Measurements from ENCODE around the gene WWC2. TPM values are rescaled to one million over a fixed set of nuclear protein-coding genes. Genes with fewer than 3 reads are reported as not detected.
A peak's percentile ranks its signal among the peaks of the same experiment; 100 is the strongest.

WWC2 gene
- total RNA-seq, 6 experiments from 2014 or later = 86.3 to 114 (median 95.2) TPM

GRCh38 chr4:183096276-183096965 is 2.6 kb upstream of the WWC2 start:
- Mint-ChIP-seq H3K4me1 (ENCODE audit: low read depth) (peaks cover 32% of the 10 kb centered on the region), H3K36me3 (ENCODE audit: low read depth) (0 out of 2 replicates have a peak, but pooled peaks cover 5% of the 10 kb centered on the region), H3K4me3 (no peak overlapping the region; the same call in 1 of the 2 replicates), H3K9me3 (no peaks in the 10 kb centered on the region), H3K27me3 (ENCODE audit: insufficient read depth) (peaks cover 4% of the 10 kb centered on the region), H3K27ac (peak overlapping the region; percentile 60; the same call in 1 of the 2 replicates)
- TF ChIP-seq CTCF (IDR thresholded peaks at IDR 0.05) = no peak
- DNase-seq = no peak

GRCh38 chr4:183097231-183098018 is 1.6 kb upstream of the WWC2 start:
- H3K36me3 Mint-ChIP-seq (ENCODE audit: low read depth) = peaks cover 5% of the 10 kb centered on the region; the same call in 1 of the 2 replicates
- H3K9me3 Mint-ChIP-seq = no peaks in the 10 kb centered on the region
- peaks cover 4% of the 10 kb centered on the region for H3K27me3 Mint-ChIP-seq (ENCODE audit: insufficient read depth)
- H3K4me1 Mint-ChIP-seq (ENCODE audit: low read depth) = peaks cover 42% of the 10 kb centered on the region
- H3K27ac Mint-ChIP-seq = peak overlapping the region; percentile 87
- peak overlapping the region; percentile 81 for H3K4me3 Mint-ChIP-seq
- no peak for DNase-seq
- TF ChIP-seq CTCF (IDR thresholded peaks at IDR 0.05) = no peak

GRCh38 chr4:183098019-183098722 is 886 bp upstream of the WWC2 start:
- no peak; the same call in 1 of the 2 replicates for TF ChIP-seq CTCF (IDR thresholded peaks at IDR 0.05)
- Mint-ChIP-seq H3K27me3 (ENCODE audit: insufficient read depth) (peaks cover 4% of the 10 kb centered on the region), H3K9me3 (no peaks in the 10 kb centered on the region), H3K4me3 (peak overlapping the region; percentile 81), H3K36me3 (ENCODE audit: low read depth) (peaks cover 5% of the 10 kb centered on the region; the same call in 1 of the 2 replicates), H3K4me1 (ENCODE audit: low read depth) (peaks cover 49% of the 10 kb centered on the region), H3K27ac (peak overlapping the region; percentile 87)
- peak; percentile 46 for DNase-seq

GRCh38 chr4:183099537-183100297 is 660 bp downstream of the WWC2 start:
- H3K9me3 Mint-ChIP-seq = no peaks in the 10 kb centered on the region
- peaks cover 49% of the 10 kb centered on the region for H3K4me1 Mint-ChIP-seq (ENCODE audit: low read depth)
- peak overlapping the region; percentile 94 for H3K4me3 Mint-ChIP-seq
- H3K36me3 Mint-ChIP-seq (ENCODE audit: low read depth) = peaks cover 5% of the 10 kb centered on the region; the same call in 1 of the 2 replicates
- H3K27ac Mint-ChIP-seq = peak overlapping the region; percentile 71
- peaks cover 4% of the 10 kb centered on the region for H3K27me3 Mint-ChIP-seq (ENCODE audit: insufficient read depth)
- peak; percentile 28; the same call in 1 of the 2 replicates for TF ChIP-seq CTCF (IDR thresholded peaks at IDR 0.05)
- no peak for DNase-seq

GRCh38 chr4:183100298-183100599 is 1.2 kb downstream of the WWC2 start:
- Mint-ChIP-seq H3K4me1 (ENCODE audit: low read depth) (peaks cover 44% of the 10 kb centered on the region), H3K4me3 (peak overlapping the region; percentile 94), H3K9me3 (no peaks in the 10 kb centered on the region), H3K27ac (peak overlapping the region; percentile 71), H3K27me3 (ENCODE audit: insufficient read depth) (peaks cover 4% of the 10 kb centered on the region), H3K36me3 (ENCODE audit: low read depth) (peaks cover 5% of the 10 kb centered on the region; the same call in 1 of the 2 replicates)
- DNase-seq = no peak
- no peak for TF ChIP-seq CTCF (IDR thresholded peaks at IDR 0.05)

All from HFFc6 (cell line).